BLaER1 treated with 17β-estradiol and CSF1 and Interleukin-3, amounts not matched to agents 10 nM and 100 nM (cell line): ENCODE data around the gene SCIN.
"Not testable (repeated sequence)": the region's sequence is repeated elsewhere in the genome, so short reads cannot be mapped to it uniquely, and the experiment has no call there.

Source experiments
- H3K27ac ChIP-seq, 11 experiments: shearing (Covaris generic); formaldehyde crosslinking; 2 replicates each; pipeline ENCODE4 v1.8.1; 2022
- H3K27me3 ChIP-seq, 11 experiments: shearing (Covaris generic); formaldehyde crosslinking; 2 replicates each; pipeline ENCODE4 v1.8.1; 2022
- H3K36me3 ChIP-seq, 11 experiments: shearing (Covaris generic); formaldehyde crosslinking; 2 replicates each; pipeline ENCODE4 v1.8.1; 2022
- H3K4me1 ChIP-seq, 10 experiments: shearing (Covaris generic); formaldehyde crosslinking; 2 replicates each; pipeline ENCODE4 v1.8.1; 2022
- H3K4me2 ChIP-seq, 11 experiments: shearing (Covaris generic); formaldehyde crosslinking; 2 replicates each; pipeline ENCODE4 v1.8.1; 2022
- H3K4me3 ChIP-seq, 10 experiments: shearing (Covaris generic); formaldehyde crosslinking; 2 replicates each; pipeline ENCODE4 v1.8.1; 2022
- H3K9ac ChIP-seq, 11 experiments: shearing (Covaris generic); formaldehyde crosslinking; 2 replicates each; pipeline ENCODE4 v1.8.1; 2022
- H3K9me3 ChIP-seq, 11 experiments: shearing (Covaris generic); formaldehyde crosslinking; replicated peaks in 1 of 11; 2 replicates each; pipeline ENCODE4 v1.8.1; 2022
- H4K20me1 ChIP-seq, 11 experiments: shearing (Covaris generic); formaldehyde crosslinking; 2 replicates each; pipeline ENCODE4 v1.8.1; 2022
- Cebpa-rat ChIP-seq, 11 experiments: shearing (Covaris generic); IDR thresholded peaks; 2 replicates each; pipeline ENCODE4 v1.8.1; 2022

SCIN gene

GRCh38 chr7:12646139-12646538 lies 75.6 kb downstream of the SCIN start:
- TF ChIP-seq Cebpa-rat (IDR thresholded peaks at IDR 0.05): no peak

GRCh38 chr7:12647364-12648219 lies 77.1 kb downstream of the SCIN start:
- Histone ChIP-seq H3K9me3 (no peaks in the 10 kb centered on the region), H3K27ac (no peak overlapping the region), H3K36me3 (no peaks in the 10 kb centered on the region), H3K27me3 (no peaks in the 10 kb centered on the region), H3K9ac (no peak overlapping the region), H3K4me3 (no peak overlapping the region), H3K4me1 (peaks cover 0 to 14% (median 7%) of the 10 kb centered on the region in 10 experiments; a peak in 11 of 20 replicates), H3K4me2 (no peak overlapping the region), H4K20me1 (no peaks in the 10 kb centered on the region)
- no peak for TF ChIP-seq Cebpa-rat (IDR thresholded peaks at IDR 0.05)

More at GRCh38 chr7:12646139-12646538, 75.6 kb downstream of the SCIN start:
- Histone ChIP-seq H3K36me3 (no peaks in the 10 kb centered on the region), H3K27me3 (no peaks in the 10 kb centered on the region), H3K9me3 (no peaks in the 10 kb centered on the region), H3K27ac (no peak overlapping the region), H3K4me1 (peaks cover 0 to 14% (median 7%) of the 10 kb centered on the region in 10 experiments; a peak in 11 of 20 replicates), H3K9ac (no peak overlapping the region), H3K4me3 (no peak overlapping the region), H4K20me1 (no peaks in the 10 kb centered on the region), H3K4me2 (no peak overlapping the region)

GRCh38 chr7:12648704-12649261 lies 78.3 kb downstream of the SCIN start:
- no peak for TF ChIP-seq Cebpa-rat (IDR thresholded peaks at IDR 0.05)
- H3K9ac ChIP-seq: no peak overlapping the region
- no peak overlapping the region for H3K4me3 ChIP-seq
- no peak overlapping the region for H3K4me2 ChIP-seq
- H3K27me3 ChIP-seq: no peaks in the 10 kb centered on the region
- H3K36me3 ChIP-seq: no peaks in the 10 kb centered on the region
- no peaks in the 10 kb centered on the region for H4K20me1 ChIP-seq
- no peaks in the 10 kb centered on the region for H3K9me3 ChIP-seq
- H3K27ac ChIP-seq: no peak overlapping the region
- peaks cover 0 to 8% (median 4%) of the 10 kb centered on the region in 10 experiments; a peak in 10 of 20 replicates for H3K4me1 ChIP-seq

GRCh38 chr7:12649348-12649747 lies 78.8 kb downstream of the SCIN start:
- Histone ChIP-seq H4K20me1 (no peaks in the 10 kb centered on the region), H3K4me3 (no peak overlapping the region), H3K27ac (no peak overlapping the region), H3K4me1 (peaks cover 0 to 8% (median 0%) of the 10 kb centered on the region in 10 experiments; a peak in 5 of 20 replicates), H3K9me3 (no peaks in the 10 kb centered on the region), H3K9ac (no peak overlapping the region), H3K36me3 (no peaks in the 10 kb centered on the region), H3K4me2 (peak overlapping the region in 3 of 11 experiments; percentile 3 to 30 (median 22); a peak in 6 of 22 replicates), H3K27me3 (no peaks in the 10 kb centered on the region)
- no peak for TF ChIP-seq Cebpa-rat (IDR thresholded peaks at IDR 0.05)

- no peak overlapping the region for H3K4me3 ChIP-seq
- no peak overlapping the region for H3K9ac ChIP-seq
- H3K9me3 ChIP-seq: no peaks in the 10 kb centered on the region
- H4K20me1 ChIP-seq: no peaks in the 10 kb centered on the region
- H3K4me2 ChIP-seq: peak overlapping the region in 2 of 11 experiments; percentile 3 to 30; a peak in 4 of 22 replicates
- H3K27ac ChIP-seq: no peak overlapping the region
- no peak for TF ChIP-seq Cebpa-rat (IDR thresholded peaks at IDR 0.05)
- H3K4me1 ChIP-seq: peaks cover 0 to 8% (median 0%) of the 10 kb centered on the region in 10 experiments; a peak in 5 of 20 replicates
- no peaks in the 10 kb centered on the region for H3K36me3 ChIP-seq
- no peaks in the 10 kb centered on the region for H3K27me3 ChIP-seq
Measured at GRCh38 chr7:12650080-12650479, 79.6 kb downstream of the SCIN start.

- H3K4me3 ChIP-seq: no peak overlapping the region
- no peak for TF ChIP-seq Cebpa-rat (IDR thresholded peaks at IDR 0.05)
- no peak overlapping the region for H3K27ac ChIP-seq
- no peaks in the 10 kb centered on the region for H3K27me3 ChIP-seq
- no peaks in the 10 kb centered on the region for H3K9me3 ChIP-seq
- H3K4me2 ChIP-seq: no peak overlapping the region
- H3K4me1 ChIP-seq: peaks cover 0 to 8% (median 0%) of the 10 kb centered on the region in 10 experiments; a peak in 5 of 20 replicates
- H4K20me1 ChIP-seq: no peaks in the 10 kb centered on the region
- H3K9ac ChIP-seq: no peak overlapping the region
- H3K36me3 ChIP-seq: no peaks in the 10 kb centered on the region
Measured at GRCh38 chr7:12653110-12653509, 82.6 kb downstream of the SCIN start.

GRCh38 chr7:12653518-12653917 lies 83.0 kb downstream of the SCIN start:
- Histone ChIP-seq H3K4me2 (no peak overlapping the region), H3K27me3 (no peaks in the 10 kb centered on the region), H3K4me1 (peaks cover 0 to 8% (median 0%) of the 10 kb centered on the region in 10 experiments; a peak in 5 of 20 replicates), H3K4me3 (no peak overlapping the region), H3K9ac (no peak overlapping the region), H3K9me3 (no peaks in the 10 kb centered on the region), H4K20me1 (no peaks in the 10 kb centered on the region), H3K36me3 (no peaks in the 10 kb centered on the region), H3K27ac (no peak overlapping the region)
- TF ChIP-seq Cebpa-rat (IDR thresholded peaks at IDR 0.05): no peak

- Histone ChIP-seq H3K4me2 (no peak overlapping the region), H3K4me3 (no peak overlapping the region), H3K27ac (no peak overlapping the region), H3K36me3 (no peaks in the 10 kb centered on the region), H3K27me3 (no peaks in the 10 kb centered on the region), H3K9ac (no peak overlapping the region), H4K20me1 (no peaks in the 10 kb centered on the region), H3K9me3 (no peaks in the 10 kb centered on the region), H3K4me1 (no peaks in the 10 kb centered on the region; a peak in 1 of 20 replicates)
- TF ChIP-seq Cebpa-rat (IDR thresholded peaks at IDR 0.05): no peak
Measured at GRCh38 chr7:12655161-12655560, 84.6 kb downstream of the SCIN start.

- not testable (repeated sequence) for H3K4me3 ChIP-seq, H3K27me3 ChIP-seq, H3K4me1 ChIP-seq, H3K4me2 ChIP-seq, H3K9me3 ChIP-seq, H4K20me1 ChIP-seq, H3K36me3 ChIP-seq, H3K27ac ChIP-seq, H3K9ac ChIP-seq
Measured at GRCh38 chr7:12660423-12660822, 89.9 kb downstream of the SCIN start.

- not testable (repeated sequence) for H3K9ac ChIP-seq, H4K20me1 ChIP-seq, H3K9me3 ChIP-seq, H3K4me3 ChIP-seq, H3K4me2 ChIP-seq, H3K36me3 ChIP-seq, H3K27ac ChIP-seq, H3K4me1 ChIP-seq, H3K27me3 ChIP-seq
Measured at GRCh38 chr7:12660986-12661385, 90.5 kb downstream of the SCIN start.
